ENCODE measurements around the gene CDC42BPA. TPM values are rescaled to one million over a fixed set of nuclear protein-coding genes. Genes with fewer than 3 reads are reported as not detected.

CDC42BPA gene
- polyA plus RNA-seq, 1 donor (not counting 4 experiments of a cell fraction or from before 2014, with no cell fraction given): 9.2 TPM

- Histone ChIP-seq H4K20me1 (ENCODE audit: control insufficient read depth, extremely low read depth, insufficient read depth, low read length) (no peaks in the 10 kb centered on the region), H3K79me2 (ENCODE audit: control insufficient read depth, insufficient read depth, low read length) (peaks cover 2% of the 10 kb centered on the region), H3K9me1 (ENCODE audit: control insufficient read depth, extremely low read depth, insufficient read depth, low read length) (no peaks in the 10 kb centered on the region), H3K4me1 (ENCODE audit: control insufficient read depth, extremely low read depth, insufficient read depth, low read length) (no peaks in the 10 kb centered on the region), H3K27me3 (ENCODE audit: control insufficient read depth, extremely low read depth, insufficient read depth, low read length) (no peaks in the 10 kb centered on the region), H3K27ac (ENCODE audit: control insufficient read depth, insufficient read depth, low read length) (no peak overlapping the region), H3K4me2 (ENCODE audit: control insufficient read depth, extremely low read depth, insufficient read depth, low read depth, low read length) (no peak overlapping the region), H2AFZ (ENCODE audit: control insufficient read depth, low read length) (no peak overlapping the region), H3K9ac (ENCODE audit: control insufficient read depth, extremely low read depth, insufficient read depth, low read length) (no peak overlapping the region), H3K4me3 (ENCODE audit: control insufficient read depth in 2 of 3, extremely low read depth in 1 of 3, insufficient read depth in 2 of 3, low read depth in 1 of 3, low read length in 3 of 3) (no peak overlapping the region), H3K36me3 (ENCODE audit: control insufficient read depth in 2 of 2, extremely low read depth in 1 of 2, insufficient read depth in 2 of 2, low read length in 2 of 2) (no peaks in the 10 kb centered on the region), H3K9me3 (ENCODE audit: control insufficient read depth, low read depth, low read length) (no peaks in the 10 kb centered on the region)
- FAIRE-seq (no peak), DNase-seq (ENCODE audit: low read depth, low spot score) (no peak)
- dilution Hi-C loops (cut with MboI; ENCODE audit: extremely low pct_ligation_motif_present, low sequenced_read_pairs): no loop called here
- no peak for TF ChIP-seq EZH2 (IDR thresholded peaks at IDR 0.05; ENCODE audit: low read length)
- TF ChIP-seq CTCF (optimal IDR thresholded peaks at IDR 0.05 in 1 of 3, IDR thresholded peaks at IDR 0.05 in 1 of 3, conservative IDR thresholded peaks at IDR 0.05 in 1 of 3; ENCODE audit: extremely low read depth in 1 of 3, insufficient read depth in 2 of 3, low read length in 3 of 3): no peak
Measured at GRCh38 chr1:227185291-227185690, 133.0 kb downstream of the CDC42BPA start.

GRCh38 chr1:227182012-227182411 is 136.3 kb downstream of the CDC42BPA start:
- no peak for DNase-seq (ENCODE audit: low read depth, low spot score)
- no peak for TF ChIP-seq CTCF (optimal IDR thresholded peaks at IDR 0.05 in 1 of 3, IDR thresholded peaks at IDR 0.05 in 1 of 3, conservative IDR thresholded peaks at IDR 0.05 in 1 of 3; ENCODE audit: extremely low read depth in 1 of 3, insufficient read depth in 2 of 3, low read length in 3 of 3)
- TF ChIP-seq EZH2 (IDR thresholded peaks at IDR 0.05; ENCODE audit: low read length): no peak
- dilution Hi-C loops (cut with MboI; ENCODE audit: extremely low pct_ligation_motif_present, low sequenced_read_pairs): no loop called here
- no peaks in the 10 kb centered on the region for H3K9me1 ChIP-seq (ENCODE audit: control insufficient read depth, extremely low read depth, insufficient read depth, low read length)
- no peak overlapping the region for H3K27ac ChIP-seq (ENCODE audit: control insufficient read depth, insufficient read depth, low read length)
- FAIRE-seq: no peak
- H3K4me3 ChIP-seq (ENCODE audit: control insufficient read depth in 2 of 3, extremely low read depth in 1 of 3, insufficient read depth in 2 of 3, low read depth in 1 of 3, low read length in 3 of 3): no peak overlapping the region
- H3K9ac ChIP-seq (ENCODE audit: control insufficient read depth, extremely low read depth, insufficient read depth, low read length): no peak overlapping the region
- H3K27me3 ChIP-seq (ENCODE audit: control insufficient read depth, extremely low read depth, insufficient read depth, low read length): no peaks in the 10 kb centered on the region
- no peaks in the 10 kb centered on the region for H3K4me1 ChIP-seq (ENCODE audit: control insufficient read depth, extremely low read depth, insufficient read depth, low read length)
- no peak overlapping the region for H2AFZ ChIP-seq (ENCODE audit: control insufficient read depth, low read length)
- H3K79me2 ChIP-seq (ENCODE audit: control insufficient read depth, insufficient read depth, low read length): peaks cover 2% of the 10 kb centered on the region
- H4K20me1 ChIP-seq (ENCODE audit: control insufficient read depth, extremely low read depth, insufficient read depth, low read length): no peaks in the 10 kb centered on the region
- H3K4me2 ChIP-seq (ENCODE audit: control insufficient read depth, extremely low read depth, insufficient read depth, low read depth, low read length): no peak overlapping the region
- H3K36me3 ChIP-seq (ENCODE audit: control insufficient read depth in 2 of 2, extremely low read depth in 1 of 2, insufficient read depth in 2 of 2, low read length in 2 of 2): no peaks in the 10 kb centered on the region
- no peaks in the 10 kb centered on the region for H3K9me3 ChIP-seq (ENCODE audit: control insufficient read depth, low read depth, low read length)
